NCI-H510A (cell line): Measurements from ENCODE around the gene KRTAP10-9.
"Not testable (repeated sequence)": the region's sequence is repeated elsewhere in the genome, so short reads cannot be mapped to it uniquely, and the experiment has no call there.

Experiments used
- DNase-seq: peaks from one replicate; lab custom pipeline; 2025; lab: John Stamatoyannopoulos, UW

KRTAP10-9 gene

DNA sequence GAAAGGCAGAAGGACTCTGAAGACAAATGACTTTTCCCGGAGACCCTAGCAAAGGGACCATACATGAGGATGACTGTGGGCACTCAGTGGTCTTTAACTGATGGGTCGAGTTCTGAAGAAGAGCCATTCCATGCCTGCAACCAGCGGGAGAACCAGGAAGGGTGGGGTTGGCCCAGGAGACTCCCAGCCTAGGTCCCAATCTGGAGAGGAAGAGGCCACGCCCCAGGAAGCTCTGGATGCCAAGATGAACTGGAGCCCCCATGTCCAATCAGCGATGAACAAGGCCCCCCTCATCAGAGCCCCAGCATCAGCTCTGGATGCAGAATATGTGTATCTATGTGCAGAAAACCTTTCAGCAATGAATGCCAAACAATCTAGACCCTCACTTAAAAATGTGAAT lies 13.9 kb downstream of the KRTAP10-9 start:
- DNase-seq, result no peak

DNA sequence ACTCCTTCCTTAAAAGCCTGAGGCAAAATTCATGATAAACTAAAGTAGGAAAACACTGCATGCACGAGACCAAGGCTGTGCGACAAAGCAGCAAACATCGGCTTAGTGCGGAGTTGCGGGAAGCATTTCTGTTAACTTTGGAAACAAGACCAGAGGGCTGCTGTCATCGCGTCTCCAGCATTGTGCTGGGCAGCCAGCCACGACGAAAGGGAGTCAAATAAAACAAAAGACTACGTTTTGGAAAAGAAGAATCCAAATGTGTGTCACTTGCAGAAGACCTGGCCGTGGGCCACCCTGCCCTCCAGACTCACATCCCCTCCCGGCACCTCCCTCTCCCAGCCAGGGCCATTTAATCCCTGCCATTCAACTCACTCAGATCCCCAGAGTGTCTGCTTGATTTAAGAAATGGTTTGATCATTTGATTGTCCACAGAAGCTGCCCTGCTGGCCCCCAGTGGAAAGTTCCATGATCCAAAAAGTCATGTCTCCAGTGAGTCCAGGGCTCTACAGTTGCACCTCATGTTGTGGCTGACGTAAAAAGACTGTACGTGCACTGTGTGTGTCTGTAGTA lies 16.9 kb downstream of the KRTAP10-9 start:
- no peak for DNase-seq

DNA sequence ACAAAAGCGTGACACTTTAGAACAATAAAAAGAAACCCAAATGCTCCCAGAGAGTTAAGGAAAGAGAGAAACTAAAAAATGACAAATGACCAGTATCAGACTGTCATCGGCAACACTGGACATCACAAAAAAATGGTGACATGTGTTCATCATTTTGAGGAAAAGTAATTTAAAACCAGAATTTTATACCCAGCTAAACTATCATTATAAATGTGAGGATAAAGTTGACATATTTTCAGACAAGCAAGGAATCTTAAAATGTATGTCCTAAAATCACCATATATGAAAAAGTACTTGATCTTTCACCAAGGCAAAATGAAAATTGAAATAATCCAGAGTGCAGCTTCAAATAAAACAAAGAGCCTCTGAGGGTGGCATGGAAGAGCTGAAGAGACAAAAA lies 18.0 kb downstream of the KRTAP10-9 start:
- no peak for DNase-seq

DNA sequence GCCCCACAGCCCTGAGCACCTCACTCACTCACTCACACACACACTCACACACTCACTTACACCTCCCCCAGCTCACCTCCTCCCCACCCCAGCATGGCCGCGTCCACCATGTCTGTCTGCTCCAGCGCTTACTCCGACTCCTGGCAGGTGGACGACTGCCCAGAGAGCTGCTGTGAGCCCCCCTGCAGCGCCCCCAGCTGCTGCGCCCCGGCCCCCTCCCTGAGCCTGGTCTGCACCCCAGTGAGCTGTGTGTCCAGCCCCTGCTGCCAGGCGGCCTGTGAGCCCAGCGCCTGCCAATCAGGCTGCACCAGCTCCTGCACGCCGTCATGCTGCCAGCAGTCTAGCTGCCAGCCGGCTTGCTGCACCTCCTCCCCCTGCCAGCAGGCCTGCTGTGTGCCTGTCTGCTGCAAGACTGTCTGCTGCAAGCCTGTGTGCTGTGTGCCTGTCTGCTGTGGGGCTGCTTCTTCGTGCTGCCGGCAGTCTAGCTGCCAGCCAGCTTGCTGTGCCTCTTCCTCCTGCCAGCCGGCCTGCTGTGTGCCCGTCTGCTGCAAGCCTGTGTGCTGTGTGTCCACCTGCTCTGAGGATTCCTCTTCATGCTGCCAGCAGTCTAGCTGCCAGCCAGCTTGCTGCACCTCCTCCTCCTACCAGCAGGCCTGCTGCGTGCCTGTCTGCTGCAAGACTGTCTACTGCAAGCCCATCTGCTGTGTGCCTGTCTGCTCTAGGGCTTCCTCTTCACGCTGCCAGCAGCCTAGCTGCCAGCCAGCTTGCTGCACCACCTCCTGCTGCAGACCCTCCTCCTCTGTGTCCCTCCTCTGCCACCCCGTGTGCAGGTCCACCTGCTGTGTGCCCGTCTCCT lies 19.7 kb downstream of the KRTAP10-9 start, which contains the start of gene KRTAP10-11:
TSS of gene KRTAP10-11 (plus strand) at position 49 of the 856 bp plus-strand sequence. CDS start at position 94, 45 bp downstream.
- DNase-seq, result not testable (repeated sequence)

DNA sequence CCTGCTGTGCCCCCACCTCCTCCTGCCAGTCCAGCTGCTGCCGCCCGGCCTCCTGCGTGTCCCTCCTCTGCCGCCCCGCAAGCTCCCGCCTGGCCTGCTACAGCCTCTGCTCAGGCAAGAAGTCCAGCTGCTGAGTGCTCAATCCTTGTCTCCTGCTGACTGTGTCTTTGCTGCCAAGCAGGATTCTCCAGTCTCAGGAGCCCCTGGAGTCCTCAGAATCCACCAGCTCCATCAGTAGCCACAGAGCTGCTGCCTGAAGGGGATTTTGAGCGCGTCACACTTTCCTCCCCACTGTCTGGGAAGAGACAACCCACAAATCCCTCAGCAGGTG lies 20.3 kb downstream of the KRTAP10-9 start:
- DNase-seq, result no peak

DNA sequence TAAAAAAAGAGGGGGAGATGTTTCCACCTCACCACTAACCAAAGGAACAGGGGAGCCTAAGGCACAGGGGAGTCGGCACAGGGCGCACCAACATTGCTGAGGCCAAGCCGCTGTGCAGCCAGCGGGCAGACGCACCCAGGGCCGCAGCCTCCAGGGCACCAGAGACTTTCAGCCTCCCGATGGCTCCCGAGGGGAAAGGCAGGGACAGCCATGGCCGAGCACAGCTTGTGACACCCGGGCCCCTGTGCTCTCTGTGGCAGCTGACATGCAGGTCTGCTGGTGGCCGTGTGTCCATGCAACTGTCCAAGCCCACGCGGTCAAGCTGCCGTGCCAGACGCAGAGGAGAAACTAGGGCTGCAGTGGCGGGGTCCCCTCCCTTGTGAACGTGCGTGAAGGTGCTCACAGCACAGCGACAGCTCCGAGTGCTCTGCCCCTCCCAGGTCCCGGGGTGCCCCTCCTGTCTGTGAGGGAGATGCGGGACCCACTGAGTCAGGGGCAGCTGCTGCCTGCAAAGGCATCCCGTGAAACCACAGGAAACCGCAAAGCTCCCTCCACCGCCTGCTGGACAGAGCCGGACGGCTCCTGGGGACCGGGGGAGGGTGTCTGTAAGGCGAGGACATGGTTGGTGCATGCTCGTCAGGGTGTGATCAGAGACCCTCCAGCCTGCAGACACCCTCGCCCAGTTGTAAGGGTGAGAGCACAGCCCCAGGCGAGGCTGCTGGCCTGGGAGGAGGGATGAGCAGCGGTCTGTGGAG lies 21.8 kb downstream of the KRTAP10-9 start:
- DNase-seq, result no peak

DNA sequence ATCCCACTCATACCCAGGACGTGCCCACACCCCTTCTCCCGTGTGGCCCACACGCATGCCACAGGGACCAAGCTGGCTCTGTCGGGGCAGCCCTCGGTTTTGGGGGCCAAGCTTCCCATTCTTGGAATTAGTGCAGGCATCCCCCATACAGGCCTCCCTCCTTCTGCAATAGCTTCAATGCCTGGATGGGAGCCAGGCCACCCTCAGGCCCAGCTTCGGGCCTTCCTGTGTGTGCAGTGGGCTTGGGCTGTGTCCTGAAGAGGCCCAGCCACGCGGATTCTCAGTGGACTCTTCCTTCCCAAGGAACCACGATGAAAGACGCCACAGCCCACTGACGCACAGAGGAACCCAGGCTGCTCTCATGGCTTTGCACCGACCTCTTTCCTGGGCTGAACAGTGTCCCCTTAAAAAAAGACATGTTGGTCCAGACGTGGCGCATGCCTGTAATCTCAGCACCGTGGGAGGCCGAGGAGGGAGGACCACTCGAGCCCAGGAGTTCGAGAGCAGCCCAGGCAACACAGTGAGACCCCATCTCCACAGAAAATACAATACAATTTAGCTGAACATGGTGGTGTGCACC lies 22.7 kb downstream of the KRTAP10-9 start:
- no peak for DNase-seq

DNA sequence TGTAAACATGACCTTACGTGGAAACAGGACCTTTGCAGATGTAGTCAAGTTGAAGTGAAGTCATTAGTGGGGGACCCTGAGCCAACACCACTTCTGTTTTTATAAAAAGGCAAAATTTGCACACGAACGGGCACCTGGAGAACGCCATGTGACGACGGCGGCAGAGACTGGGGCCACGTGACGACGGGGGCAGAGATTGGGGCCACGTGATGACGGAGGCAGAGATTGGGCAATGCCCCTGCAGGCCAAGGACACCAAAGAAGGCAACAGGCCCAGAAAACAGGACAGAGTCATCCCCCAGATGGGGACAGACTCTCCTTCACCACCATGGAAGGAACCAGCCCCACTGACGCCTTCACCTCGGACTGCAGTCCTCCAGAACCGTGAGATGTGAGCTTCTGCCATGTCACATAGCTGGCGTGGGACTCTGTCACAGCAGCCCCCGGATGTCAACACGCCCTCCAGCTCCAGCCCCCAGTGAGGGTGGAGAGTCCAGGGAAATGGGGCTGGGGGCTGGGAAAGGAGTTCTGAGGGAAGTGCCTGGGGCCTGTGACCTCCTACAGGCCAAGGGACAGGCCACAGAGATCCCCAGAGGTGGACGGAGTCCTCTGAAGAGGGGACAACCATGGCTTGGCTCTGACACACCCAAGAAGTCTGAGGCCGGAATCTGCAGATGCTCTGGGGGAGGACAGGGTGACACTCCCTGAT lies 23.5 kb downstream of the KRTAP10-9 start:
- DNase-seq, result no peak

DNA sequence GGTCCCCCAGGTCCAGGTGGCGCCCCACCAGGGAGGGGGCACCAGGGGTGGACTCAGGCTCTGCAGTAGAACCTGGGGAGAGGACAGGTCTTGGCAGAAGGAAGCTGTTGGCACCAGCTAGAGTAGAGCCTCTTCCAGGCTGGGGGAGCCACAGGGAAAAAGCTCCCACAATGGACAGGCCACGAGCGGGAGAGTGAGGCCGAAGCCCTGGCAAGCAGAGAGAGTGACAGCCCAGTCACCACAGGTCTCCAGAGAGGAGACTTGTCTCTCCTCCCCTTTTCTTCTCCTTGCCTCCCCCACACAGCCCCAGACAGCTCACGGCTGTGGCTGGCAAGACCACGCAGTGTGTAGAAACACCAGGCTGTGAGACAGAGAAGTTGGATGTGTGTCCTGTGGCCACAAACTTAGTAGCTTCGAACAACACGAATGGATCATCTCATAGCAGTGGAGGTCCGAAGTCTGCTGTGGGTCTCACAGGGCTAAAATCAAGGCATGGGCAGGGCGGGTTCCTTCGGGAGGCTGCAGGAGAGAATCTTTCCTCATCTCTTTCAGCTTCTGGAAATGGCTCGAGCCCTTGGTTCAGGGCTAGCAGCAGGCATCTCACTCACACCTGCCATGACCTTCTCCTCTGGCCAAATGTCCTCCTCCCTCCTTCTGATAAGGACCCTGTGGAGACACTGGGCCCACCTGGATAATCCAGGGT lies 24.2 kb downstream of the KRTAP10-9 start:
- DNase-seq, result no peak

DNA sequence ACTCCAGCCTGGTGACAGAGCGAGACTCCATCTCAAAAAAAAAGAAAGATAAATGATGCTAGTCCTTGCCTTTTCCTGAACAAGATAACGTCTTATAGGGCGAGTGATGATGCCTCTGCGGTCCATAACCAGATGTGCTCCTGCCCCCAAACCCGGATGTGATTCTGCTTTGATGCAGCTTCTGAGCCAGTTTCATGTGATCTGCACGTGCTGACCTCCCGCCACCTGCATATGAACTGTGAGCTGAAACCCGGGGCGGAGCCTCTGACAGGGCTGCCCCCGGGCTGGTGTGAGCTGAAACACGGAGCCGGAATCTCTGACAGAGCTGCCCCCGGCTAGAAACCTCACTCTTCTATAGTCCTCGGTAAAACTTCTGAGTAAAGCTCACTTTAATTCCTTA lies 26.2 kb downstream of the KRTAP10-9 start:
- DNase-seq, result no peak

DNA sequence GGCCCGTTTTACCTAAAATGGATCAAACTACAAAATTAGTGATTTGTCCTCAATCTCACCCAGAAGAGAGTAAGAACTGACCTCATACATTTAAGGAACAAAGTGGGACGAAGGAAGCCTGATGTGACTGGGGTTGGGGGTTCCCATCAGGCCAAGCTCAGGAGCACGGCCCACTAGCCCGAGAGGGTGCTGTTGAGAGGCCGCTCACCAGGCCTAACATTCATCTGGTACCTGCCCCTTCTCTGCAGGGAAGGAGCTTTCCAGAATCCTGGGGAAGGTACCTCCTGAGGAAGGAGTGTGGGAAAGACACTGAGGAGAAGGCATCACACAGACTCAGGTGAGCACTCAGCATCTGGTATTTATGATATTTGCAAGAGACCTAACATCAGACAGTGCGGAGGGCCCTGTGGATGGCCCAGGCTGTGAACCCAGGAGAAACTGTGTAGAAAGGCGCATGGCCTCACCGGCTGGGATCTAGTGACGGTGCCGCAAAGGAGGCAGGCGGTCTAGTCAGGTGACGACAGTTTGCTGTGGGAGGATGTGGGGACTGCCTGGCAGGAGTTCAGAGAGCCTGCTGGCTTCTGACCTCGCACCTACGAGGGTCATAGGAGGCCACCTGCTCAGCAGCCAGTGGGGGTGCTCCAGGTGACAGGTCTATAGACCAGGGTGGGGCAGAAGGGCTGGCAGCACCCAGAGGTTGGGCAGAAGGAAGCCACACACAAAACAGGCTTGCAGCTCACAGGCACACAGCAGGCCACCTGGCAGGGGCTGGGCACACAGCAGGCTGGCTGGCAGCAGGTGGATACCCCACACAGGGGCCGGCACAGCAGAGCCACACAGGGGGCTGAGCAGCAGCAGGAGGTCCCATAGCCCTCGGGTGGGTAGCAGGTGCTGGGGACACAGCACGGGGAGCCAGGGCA lies 27.0 kb downstream of the KRTAP10-9 start:
- no peak for DNase-seq

DNA sequence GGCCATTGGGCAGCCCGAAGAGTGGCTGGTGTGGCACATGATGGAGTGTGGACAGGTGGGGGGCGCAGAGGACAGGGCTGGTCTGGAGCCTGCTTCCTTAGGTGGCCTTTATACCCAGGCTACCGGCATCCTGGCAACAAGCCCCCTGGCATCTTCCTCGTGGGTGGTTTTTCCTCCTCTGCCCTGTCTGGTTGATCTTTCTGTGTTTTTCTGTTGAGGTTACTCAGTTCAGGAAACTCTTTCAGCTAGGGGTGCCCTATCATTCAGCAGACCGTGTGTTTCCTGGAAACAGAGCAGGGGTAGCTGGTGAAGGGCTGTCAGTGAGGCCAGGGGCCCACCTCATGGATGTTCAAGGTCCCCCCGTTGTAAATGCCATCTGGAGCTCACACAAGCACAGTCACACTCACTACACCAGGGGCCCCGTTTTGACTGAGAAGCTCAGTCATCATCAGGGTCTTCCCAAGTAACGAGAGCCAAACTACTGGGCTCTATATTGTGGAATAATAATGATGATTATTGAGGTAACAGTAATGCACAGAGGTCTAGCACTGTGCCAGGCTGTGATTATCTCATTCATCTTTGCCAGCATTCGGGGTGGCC lies 27.8 kb downstream of the KRTAP10-9 start, which contains the start of gene KRTAP12-4:
TSS of gene KRTAP12-4 (minus strand) at position 84 of the 600 bp plus-strand sequence. CDS start at position 39, 45 bp downstream.
- no peak for DNase-seq

DNA sequence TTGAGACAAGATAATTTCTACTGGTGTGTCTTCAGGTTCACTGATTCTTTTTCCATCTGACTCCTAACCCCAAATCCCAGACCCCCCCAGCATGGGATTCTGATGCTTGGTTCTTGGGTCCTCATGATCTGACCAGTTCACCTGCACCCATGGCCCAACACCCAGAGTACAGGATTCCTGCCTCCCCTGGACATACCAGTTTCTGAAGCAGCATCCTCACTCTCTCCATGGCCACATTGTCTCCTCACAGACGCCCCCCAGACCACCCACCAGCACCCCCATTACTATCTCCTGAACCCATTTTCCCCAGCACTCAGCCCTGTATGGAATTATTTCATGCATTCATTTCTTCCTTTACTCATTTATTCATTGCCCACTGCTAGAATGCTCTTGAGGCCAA lies 30.0 kb downstream of the KRTAP10-9 start:
- no peak for DNase-seq

DNA sequence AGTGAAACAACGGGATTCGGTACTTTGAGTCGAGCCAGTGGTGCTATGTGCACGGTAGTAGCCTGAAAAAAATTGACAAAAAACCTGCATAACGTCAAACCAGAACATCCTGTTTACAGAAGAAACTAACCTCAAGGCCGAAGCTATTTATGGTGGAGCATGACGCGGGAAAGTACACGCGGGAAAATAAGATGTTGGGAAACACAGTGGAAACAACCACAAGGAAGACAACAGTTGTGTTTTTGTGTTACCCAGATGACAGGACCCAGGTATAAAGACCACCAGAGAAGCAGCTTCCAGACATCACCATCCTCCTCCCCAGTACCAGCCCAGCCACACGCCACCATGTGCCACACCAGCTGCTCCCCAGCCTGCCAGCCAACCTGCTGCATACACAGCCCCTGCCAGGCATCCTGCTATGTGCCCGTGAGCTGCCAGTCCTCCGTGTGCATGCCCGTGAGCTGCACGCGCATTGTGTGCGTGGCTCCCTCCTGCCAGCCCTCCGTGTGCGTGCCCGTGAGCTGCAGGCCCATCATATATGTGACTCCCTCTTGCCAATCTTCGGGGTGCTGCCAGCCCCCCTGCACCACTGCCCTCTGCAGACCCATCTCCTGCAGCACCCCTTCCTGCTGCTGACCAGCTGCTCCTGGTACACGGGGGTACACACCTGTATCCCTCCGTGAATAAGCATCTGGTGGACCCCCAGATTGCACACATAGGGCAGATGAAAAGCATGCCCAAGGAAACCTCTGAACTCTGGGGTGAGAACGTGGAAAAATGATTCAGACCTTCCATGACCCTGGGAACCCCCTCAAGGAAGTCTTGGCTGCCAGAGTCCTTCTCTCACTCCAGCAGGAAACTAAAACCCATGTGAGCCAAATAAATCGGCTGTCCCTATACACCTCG lies 31.0 kb downstream of the KRTAP10-9 start, which contains the start of gene KRTAP12-3:
TSS of gene KRTAP12-3 (plus strand) at position 298 of the 906 bp plus-strand sequence. CDS start at position 346, 48 bp downstream.
- DNase-seq, result no peak

DNA sequence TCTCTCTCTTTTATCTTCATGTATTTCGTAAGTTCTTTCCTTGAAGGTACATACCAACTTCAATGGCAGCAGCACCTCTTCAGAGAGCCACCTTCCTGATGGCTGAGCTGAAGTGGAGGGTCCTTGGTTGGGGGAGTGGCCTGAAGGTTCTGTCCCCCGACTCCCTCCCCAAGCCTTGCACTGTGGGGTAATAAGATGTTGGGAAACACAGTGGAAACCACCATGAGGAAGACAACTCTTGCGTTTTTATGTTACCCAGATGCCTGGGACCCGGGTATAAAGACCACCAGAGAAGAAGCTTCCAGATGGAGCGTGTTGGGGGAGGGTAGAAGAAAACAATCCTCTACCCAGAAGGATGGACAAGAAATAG lies 31.6 kb downstream of the KRTAP10-9 start:
- DNase-seq, result no peak

DNA sequence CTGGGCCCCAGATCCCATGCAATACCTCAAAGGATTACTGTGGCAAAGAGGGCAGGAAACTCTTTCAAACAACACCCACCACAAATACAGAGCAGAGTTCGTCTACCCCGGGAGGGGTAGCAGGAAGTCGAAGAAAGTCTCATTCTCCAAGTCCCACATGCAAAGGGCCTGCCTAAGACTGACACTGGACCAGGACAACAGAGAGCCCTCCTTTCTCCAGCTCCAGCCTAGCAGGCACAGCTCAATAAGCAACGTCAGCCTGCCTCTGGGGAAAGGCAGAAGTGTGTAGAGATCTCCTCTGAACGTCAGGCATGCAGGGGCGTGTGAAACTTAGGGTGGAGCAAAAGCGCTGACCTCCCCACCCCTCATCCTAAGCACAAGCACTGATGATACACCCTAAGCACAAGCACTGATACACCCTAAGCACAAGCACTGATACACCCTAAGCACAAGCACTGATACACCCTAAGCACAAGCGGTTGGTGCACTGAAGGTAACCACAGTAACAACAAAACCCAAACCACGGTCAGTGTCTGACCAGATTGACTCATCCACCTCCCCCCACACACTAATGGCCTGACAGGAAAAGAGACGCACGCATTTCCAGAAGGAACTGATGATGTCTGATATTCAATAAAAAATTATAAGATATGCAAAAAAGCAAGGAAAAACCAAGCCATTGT lies 32.2 kb downstream of the KRTAP10-9 start:
- no peak for DNase-seq

DNA sequence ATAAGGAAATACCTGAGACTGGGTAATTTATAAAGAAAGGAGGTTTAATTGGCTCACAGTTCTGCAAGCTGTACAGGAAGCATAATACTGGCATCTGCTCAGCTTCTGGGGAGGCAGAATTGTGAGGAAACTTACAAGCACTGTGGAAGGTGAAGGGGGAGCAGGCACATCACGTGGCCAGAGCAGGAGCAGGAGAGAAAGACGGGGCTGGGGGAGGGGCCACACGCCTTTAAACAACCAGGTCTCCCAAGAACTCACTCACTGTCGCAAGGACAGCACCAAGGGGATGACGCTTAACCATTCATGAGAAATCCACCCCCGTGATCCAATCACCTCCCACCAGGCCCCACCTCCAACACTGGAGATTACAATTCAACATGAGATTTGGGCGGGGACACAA lies 34.7 kb downstream of the KRTAP10-9 start:
- not testable (repeated sequence) for DNase-seq

DNA sequence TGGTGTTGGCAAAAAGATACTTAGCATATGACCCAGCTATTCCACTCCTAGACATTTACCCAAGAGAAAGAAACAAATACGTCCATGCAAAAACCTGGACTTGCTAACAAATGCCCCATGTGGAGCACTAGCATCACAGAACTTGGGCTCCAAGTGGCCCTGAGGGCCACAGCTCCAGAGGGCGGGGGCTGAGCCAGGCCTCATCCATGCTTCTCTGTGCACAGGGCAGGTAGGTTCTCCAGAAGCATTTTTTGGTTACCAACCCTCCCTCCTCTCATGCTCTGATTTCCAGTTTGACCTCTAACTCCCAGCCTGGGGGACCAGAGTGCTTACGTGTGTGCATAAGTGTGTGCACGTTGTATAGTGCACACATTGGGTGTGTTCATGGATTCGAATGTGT lies 37.8 kb downstream of the KRTAP10-9 start:
- no peak for DNase-seq
